Endothelial cell of umbilical vein (primary cell): ENCODE data around the gene RALB. TPM values are rescaled to one million over a fixed set of nuclear protein-coding genes. Genes with fewer than 3 reads are reported as not detected.

Experiments used
- BruUV-seq: library from RNA; stranded (reverse); fragments of 400-500 nt; replicated peaks from 2 replicates; lab custom pipeline; 2021; lab: Mats Ljungman, UMichigan
- CTCF ChIA-PET: fragments of 300-600, 350-600 bp; sonication (Branson Sonifier 250); formaldehyde crosslinking; loops from one replicate; lab custom pipeline; 2021; ENCODE audit warnings: antibody characterized with exemption, inconsistent platforms; lab: Charles Lee
- POLR2A ChIA-PET: fragments of 300-600, 350-600 bp; sonication (Branson Sonifier 250); formaldehyde crosslinking; loops from one replicate; lab custom pipeline; 2021; ENCODE audit warnings: antibody characterized with exemption, inconsistent platforms; lab: Charles Lee
- DNase-seq: peaks from one replicate; pipeline ENCODE4 v3.0.0-alpha.2; 2011; ENCODE audit warnings: low read depth, low spot score
- FAIRE-seq: peaks from 2 replicates; lab custom pipeline; 2011; peaks lifted over from hg19 to GRCh38; lab: Jason Lieb, UNC
- H2AFZ ChIP-seq: 2 replicates; pipeline ENCODE4 v1.6.0; 2012; ENCODE audit warnings: low read depth, low read length, control low read depth, inconsistent platforms
- H3K27ac ChIP-seq: 2 replicates; pipeline ENCODE4 v1.5.1; 2011; ENCODE audit warnings: low read depth, mild to moderate bottlenecking, control low read depth, low read length, moderate library complexity; ENCODE audit not compliant: insufficient read depth
- H3K27me3 ChIP-seq, 2 experiments: 2 replicates each; pipeline versions ENCODE4 v1.6.0 to v1.6.1; 2011; ENCODE audit warnings: low read length in 2 of 2, mixed read lengths in 1 of 2; ENCODE audit not compliant: control insufficient read depth in 2 of 2, insufficient read depth in 2 of 2
- H3K36me3 ChIP-seq, 2 experiments: 2 replicates in 1 of 2; 3 replicates in 1 of 2; pipeline ENCODE4 v1.5.1; 2011; ENCODE audit warnings: low read length in 2 of 2, mild to moderate bottlenecking in 1 of 2, moderate library complexity in 1 of 2; ENCODE audit not compliant: control insufficient read depth in 2 of 2, insufficient read depth in 2 of 2; ENCODE audit errors: extremely low read depth in 1 of 2
- H3K4me1 ChIP-seq: 3 replicates; pipeline ENCODE4 v1.5.1; 2011; ENCODE audit warnings: mild to moderate bottlenecking, low read length; ENCODE audit not compliant: control insufficient read depth, insufficient read depth; ENCODE audit errors: extremely low read depth
- H3K4me2 ChIP-seq: 2 replicates; pipeline ENCODE4 v1.6.1; 2011; ENCODE audit warnings: low read length, control low read depth, mixed read lengths; ENCODE audit not compliant: insufficient read depth
- H3K4me3 ChIP-seq, 3 experiments: fragments of 200-600 bp in 1 of 3; sonication (generic), shearing (Covaris generic) in 1 of 3; replicated peaks in 1 of 3; 2 replicates each; pipeline ENCODE4 v1.5.1; 2011 to 2016; ENCODE audit warnings: control low read depth in 3 of 3, low read length in 3 of 3, mild to moderate bottlenecking in 2 of 3, inconsistent platforms in 1 of 3, low read depth in 1 of 3, moderate library complexity in 1 of 3; ENCODE audit not compliant: insufficient read depth in 1 of 3
- H3K79me2 ChIP-seq: 2 replicates; pipeline ENCODE4 v1.6.0; 2012; ENCODE audit warnings: low read length, inconsistent platforms; ENCODE audit not compliant: control insufficient read depth, insufficient read depth
- H3K9ac ChIP-seq: replicated peaks from 2 replicates; pipeline ENCODE3; 2011; ENCODE audit warnings: low read length, control low read depth; ENCODE audit not compliant: insufficient read depth; ENCODE audit errors: extremely low read depth
- H3K9me1 ChIP-seq: replicated peaks from 3 replicates; pipeline ENCODE4 v1.6.0; 2011; ENCODE audit warnings: mild to moderate bottlenecking, low read length; ENCODE audit not compliant: control insufficient read depth, insufficient read depth; ENCODE audit errors: extremely low read depth
- H3K9me3 ChIP-seq: replicated peaks from 2 replicates; pipeline ENCODE4 v1.5.1; 2012; ENCODE audit warnings: low read length, inconsistent platforms; ENCODE audit not compliant: control insufficient read depth, insufficient read depth
- H4K20me1 ChIP-seq: replicated peaks from 2 replicates; pipeline ENCODE3; 2011; ENCODE audit warnings: mild to moderate bottlenecking, low read length; ENCODE audit not compliant: control insufficient read depth, insufficient read depth; ENCODE audit errors: extremely low read depth
- CTCF ChIP-seq, 2 donors: IDR thresholded peaks; 1 replicate in 1 of 2; 2 replicates in 1 of 2; pipeline ENCODE4 v1.5.1; 2011; ENCODE audit warnings: low read length in 2 of 2, mild to moderate bottlenecking in 2 of 2, moderate library complexity in 2 of 2, control low read depth in 1 of 2, inconsistent platforms in 1 of 2, low read depth in 1 of 2; ENCODE audit not compliant: insufficient read depth in 1 of 2; ENCODE audit errors: extremely low read depth in 1 of 2
- EZH2 ChIP-seq: IDR thresholded peaks from 2 replicates; pipeline ENCODE4 v1.6.1; 2012; ENCODE audit warnings: borderline replicate concordance, low read depth, mild to moderate bottlenecking, moderate library complexity, low read length, inconsistent platforms; ENCODE audit not compliant: severe bottlenecking
- FOS ChIP-seq: IDR thresholded peaks from 2 replicates; pipeline ENCODE4 v1.6.1; 2011; ENCODE audit warnings: mild to moderate bottlenecking, low read length, moderate library complexity, borderline replicate concordance; ENCODE audit not compliant: insufficient read depth
- GATA2 ChIP-seq: IDR thresholded peaks from 2 replicates; pipeline ENCODE4 v1.7.0; 2011; ENCODE audit warnings: low read depth, mild to moderate bottlenecking, moderate library complexity, mixed read lengths, low read length; ENCODE audit not compliant: insufficient read length, insufficient read depth
- JUN ChIP-seq: IDR thresholded peaks from 2 replicates; pipeline ENCODE4 v1.6.1; 2011; ENCODE audit warnings: borderline replicate concordance, low read depth; ENCODE audit not compliant: insufficient read length, insufficient read depth
- MAX ChIP-seq: IDR thresholded peaks from 2 replicates; pipeline ENCODE4 v1.6.1; 2011; ENCODE audit not compliant: insufficient read depth, insufficient read length
- MYC ChIP-seq: IDR thresholded peaks from one replicate; pipeline ENCODE4 v1.6.1; 2011; ENCODE audit warnings: mild to moderate bottlenecking, low read depth, low read length
- POLR2A ChIP-seq: IDR thresholded peaks from 2 replicates; pipeline ENCODE4 v1.6.1; 2012; ENCODE audit warnings: low read depth, mild to moderate bottlenecking, control low read depth, low read length
- POLR2AphosphoS5 ChIP-seq: IDR thresholded peaks from 2 replicates; pipeline ENCODE4 v1.6.1; 2012; ENCODE audit warnings: low read depth, mild to moderate bottlenecking, control low read depth, low read length, moderate library complexity; ENCODE audit not compliant: insufficient read depth
- dilution Hi-C: fragments of 300-500 bp; cut with MboI; formaldehyde crosslinking; loops from one replicate; pipeline ENCODE4 v1.15.0; 2019; ENCODE audit warnings: low sequenced_read_pairs; ENCODE audit not compliant: extremely low pct_ligation_motif_present
- intact Hi-C: fragments of 100-400 bp; cut with micrococcal nuclease; formaldehyde crosslinking; loops from one replicate; pipeline ENCODE4 v1.10.0; 2022
- polyA plus RNA-seq, 4 experiments: library from polyadenylated mRNA; depleted of rRNA in 3 of 4; stranded (reverse) in 3 of 4; unstranded in 1 of 4; fragments of >200 nt; gene quantifications; 2 replicates each; pipeline versions ENCODE4 v1.2.1 to v1.2.3, GENCODE V29; 2011 to 2012; ENCODE audit warnings: missing spikeins in 1 of 4
- total RNA-seq: library from RNA; stranded (reverse); gene quantifications from 2 replicates; pipeline ENCODE4 v1.2.3, GENCODE V29; 2021

RALB gene
- total and polyA plus RNA-seq, 2 donors (not counting 3 experiments of a cell fraction or from before 2014, with no cell fraction given), result 105 to 115 TPM

GRCh38 chr2:120230515-120231471, 21.9 kb upstream of the RALB start:
- dilution Hi-C loops, result no loop called here
- no peaks in the 10 kb centered on the region for H3K79me2 ChIP-seq
- H3K4me3 ChIP-seq, result no peak overlapping the region
- TF ChIP-seq POLR2AphosphoS5, result no peak
- no peak for TF ChIP-seq FOS
- no peak for TF ChIP-seq GATA2
- no peak for TF ChIP-seq JUN
- TF ChIP-seq MAX, result no peak
- TF ChIP-seq EZH2, result no peak
- TF ChIP-seq MYC, result no peak
- TF ChIP-seq POLR2A, result no peak
- no peak for TF ChIP-seq CTCF (IDR thresholded peaks at IDR 0.05; ENCODE audit: extremely low read depth in 1 of 2, insufficient read depth in 1 of 2, low read depth in 1 of 2, low read length in 2 of 2)
- no peak for FAIRE-seq
- H4K20me1 ChIP-seq, result no peaks in the 10 kb centered on the region
- intact Hi-C loops, result no loop called here
- no peak overlapping the region for H2AFZ ChIP-seq
- no peaks in the 10 kb centered on the region for H3K4me1 ChIP-seq
- no peaks in the 10 kb centered on the region for H3K36me3 ChIP-seq
- H3K4me2 ChIP-seq, result no peak overlapping the region
- POLR2A ChIA-PET, result no interaction called here
- H3K27me3 ChIP-seq, result peaks cover 0 to 3% of the 10 kb centered on the region in 2 experiments
- H3K9me1 ChIP-seq, result no peaks in the 10 kb centered on the region
- H3K9ac ChIP-seq, result no peak overlapping the region
- CTCF ChIA-PET, result interaction anchor here (0.7 to 2.0 kb wide), 6 partner anchors 8 to 82 kb away, joined by 3 to 5 read pairs (median 4); partner anchors contain the start of gene TMEM185B
- DNase-seq, result no peak
- H3K9me3 ChIP-seq, result no peaks in the 10 kb centered on the region
- no peak overlapping the region for H3K27ac ChIP-seq
- no TSS peak for BruUV-seq
